Ovary (tissue), 3 donors: ENCODE data around the gene IL17RE.
A peak's percentile ranks its signal among the peaks of the same experiment; 100 is the strongest.

Source experiments
- EP300 ChIP-seq: sonication (generic); formaldehyde crosslinking; IDR thresholded peaks from one replicate; pipeline ENCODE4 v1.6.1; 2017; ENCODE audit warnings: antibody characterized with exemption
- POLR2A ChIP-seq: fragments of 450-650 bp; IDR thresholded peaks from one replicate; pipeline ENCODE4 v1.6.1; 2017; ENCODE audit warnings: antibody characterized with exemption, mild to moderate bottlenecking, moderate library complexity
- TF ChIP-seq, protein P1 (sequence below), 3 donors: fragments of 450-650 bp in 2 of 3; fragments of 200-600 bp in 1 of 3; IDR thresholded peaks; one replicate each; pipeline versions ENCODE4 v1.5.1 to v1.8.0; 2016 to 2022; ENCODE audit warnings: antibody characterized with exemption in 3 of 3, mild to moderate bottlenecking in 1 of 3
- donor health status: DM: no; HTN: no; CAD: no.

DNA sequence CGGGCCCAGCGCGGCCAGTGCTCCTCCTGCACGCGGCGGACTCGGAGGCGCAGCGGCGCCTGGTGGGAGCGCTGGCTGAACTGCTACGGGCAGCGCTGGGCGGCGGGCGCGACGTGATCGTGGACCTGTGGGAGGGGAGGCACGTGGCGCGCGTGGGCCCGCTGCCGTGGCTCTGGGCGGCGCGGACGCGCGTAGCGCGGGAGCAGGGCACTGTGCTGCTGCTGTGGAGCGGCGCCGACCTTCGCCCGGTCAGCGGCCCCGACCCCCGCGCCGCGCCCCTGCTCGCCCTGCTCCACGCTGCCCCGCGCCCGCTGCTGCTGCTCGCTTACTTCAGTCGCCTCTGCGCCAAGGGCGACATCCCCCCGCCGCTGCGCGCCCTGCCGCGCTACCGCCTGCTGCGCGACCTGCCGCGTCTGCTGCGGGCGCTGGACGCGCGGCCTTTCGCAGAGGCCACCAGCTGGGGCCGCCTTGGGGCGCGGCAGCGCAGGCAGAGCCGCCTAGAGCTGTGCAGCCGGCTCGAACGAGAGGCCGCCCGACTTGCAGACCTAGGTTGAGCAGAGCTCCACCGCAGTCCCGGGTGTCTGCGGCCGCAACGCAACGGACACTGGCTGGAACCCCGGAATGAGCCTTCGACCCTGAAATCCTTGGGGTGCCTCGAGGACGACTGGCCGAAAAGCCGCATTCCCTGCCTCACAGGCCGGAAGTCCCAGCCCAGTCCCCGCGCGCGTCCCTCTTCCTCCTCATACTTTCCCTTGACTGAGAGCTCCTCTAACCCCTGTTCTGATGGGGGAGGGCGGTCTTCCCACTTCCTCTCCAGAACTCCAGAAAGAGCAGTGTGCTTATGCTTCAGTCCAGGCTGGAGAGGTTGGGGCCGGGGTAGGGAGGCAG, 12.8 kb downstream of the IL17RE start:
- TF ChIP-seq POLR2A (peak; percentile 20), EP300 (no peak)
- TF ChIP-seq, protein P1, sequence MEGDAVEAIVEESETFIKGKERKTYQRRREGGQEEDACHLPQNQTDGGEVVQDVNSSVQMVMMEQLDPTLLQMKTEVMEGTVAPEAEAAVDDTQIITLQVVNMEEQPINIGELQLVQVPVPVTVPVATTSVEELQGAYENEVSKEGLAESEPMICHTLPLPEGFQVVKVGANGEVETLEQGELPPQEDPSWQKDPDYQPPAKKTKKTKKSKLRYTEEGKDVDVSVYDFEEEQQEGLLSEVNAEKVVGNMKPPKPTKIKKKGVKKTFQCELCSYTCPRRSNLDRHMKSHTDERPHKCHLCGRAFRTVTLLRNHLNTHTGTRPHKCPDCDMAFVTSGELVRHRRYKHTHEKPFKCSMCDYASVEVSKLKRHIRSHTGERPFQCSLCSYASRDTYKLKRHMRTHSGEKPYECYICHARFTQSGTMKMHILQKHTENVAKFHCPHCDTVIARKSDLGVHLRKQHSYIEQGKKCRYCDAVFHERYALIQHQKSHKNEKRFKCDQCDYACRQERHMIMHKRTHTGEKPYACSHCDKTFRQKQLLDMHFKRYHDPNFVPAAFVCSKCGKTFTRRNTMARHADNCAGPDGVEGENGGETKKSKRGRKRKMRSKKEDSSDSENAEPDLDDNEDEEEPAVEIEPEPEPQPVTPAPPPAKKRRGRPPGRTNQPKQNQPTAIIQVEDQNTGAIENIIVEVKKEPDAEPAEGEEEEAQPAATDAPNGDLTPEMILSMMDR (IDR thresholded peaks at IDR 0.05): peak in 2 of 3 donors; percentile 53 to 63
